IMR-90 (cell line): ENCODE results near the gene DBNL. TPM values are rescaled to one million over a fixed set of nuclear protein-coding genes. Genes with fewer than 3 reads are reported as not detected.

Experiments used
- ATAC-seq: fragments of 200-7000 bp; cut with Tn5 transposase; 2 replicates; pipeline ENCODE4 v1.9.1; 2020; ENCODE audit warnings: low read depth, mild to moderate bottlenecking, moderate library complexity
- BruUV-seq: library from RNA; stranded (reverse); fragments of 400-500 nt; replicated peaks from 2 replicates; lab custom pipeline; 2021; lab: Mats Ljungman, UMichigan
- CTCF ChIA-PET: fragments of 300-600 bp; formaldehyde crosslinking; extraction: SDS; loops from one replicate; lab custom pipeline; 2021; ENCODE audit warnings: antibody characterized with exemption; lab: Yijun Ruan, JAX
- POLR2A ChIA-PET: fragments of 300-600 bp; sonication (Branson Sonifier 250); formaldehyde crosslinking; loops from one replicate; lab custom pipeline; 2022; ENCODE audit warnings: antibody characterized with exemption; ENCODE audit not compliant: unreplicated experiment; lab: Charles Lee
- DNase-seq: peaks from one replicate; pipeline ENCODE4 v3.0.0; 2013
- H2AFZ ChIP-seq: replicated peaks from 2 replicates; pipeline ENCODE3; 2013; ENCODE audit warnings: low read length, mild to moderate bottlenecking; ENCODE audit not compliant: poor library complexity
- H2AK5ac ChIP-seq: 2 replicates; pipeline ENCODE4 v1.6.1; 2013; ENCODE audit warnings: low read depth, low read length, inconsistent platforms
- H2AK9ac ChIP-seq: replicated peaks from 2 replicates; pipeline ENCODE3; 2013; ENCODE audit warnings: mild to moderate bottlenecking, low read depth, low read length, moderate library complexity; ENCODE audit not compliant: poor library complexity
- H2BK120ac ChIP-seq: 2 replicates; pipeline ENCODE4 v1.6.1; 2013; ENCODE audit warnings: low read depth, low read length, inconsistent platforms
- H2BK15ac ChIP-seq: 3 replicates; pipeline ENCODE4 v1.6.1; 2013; ENCODE audit warnings: low read depth, low read length, inconsistent platforms
- H2BK20ac ChIP-seq: 2 replicates; pipeline ENCODE4 v1.6.1; 2013; ENCODE audit warnings: low read depth, mild to moderate bottlenecking, inconsistent platforms, low read length, moderate library complexity
- H2BK5ac ChIP-seq: 2 replicates; pipeline ENCODE4 v1.6.1; 2013; ENCODE audit warnings: mild to moderate bottlenecking, low read depth, low read length, inconsistent platforms; ENCODE audit not compliant: poor library complexity, severe bottlenecking
- H3K14ac ChIP-seq: replicated peaks from 2 replicates; pipeline ENCODE4 v1.6.1; 2013; ENCODE audit warnings: low read depth, low read length, inconsistent platforms
- H3K18ac ChIP-seq: 2 replicates; pipeline ENCODE4 v1.6.1; 2013; ENCODE audit warnings: low read depth, low read length, control low read depth
- H3K23ac ChIP-seq: 2 replicates; pipeline ENCODE4 v1.6.1; 2013; ENCODE audit warnings: low read depth, low read length, inconsistent platforms
- H3K27ac ChIP-seq: 2 replicates; pipeline ENCODE4 v1.5.1; 2013; ENCODE audit warnings: mild to moderate bottlenecking, control low read depth, low read length; ENCODE audit not compliant: insufficient read depth
- H3K27me3 ChIP-seq: 2 replicates; pipeline ENCODE4 v1.6.1; 2013; ENCODE audit warnings: low read length; ENCODE audit not compliant: control insufficient read depth, insufficient read depth
- H3K36me3 ChIP-seq: 2 replicates; pipeline ENCODE4 v1.6.1; 2013; ENCODE audit warnings: low read length, mixed read lengths; ENCODE audit not compliant: control insufficient read depth, insufficient read depth
- H3K4ac ChIP-seq: 2 replicates; pipeline ENCODE4 v1.6.1; 2013; ENCODE audit warnings: low read depth, low read length, inconsistent platforms
- H3K4me1 ChIP-seq: 2 replicates; pipeline ENCODE4 v1.6.1; 2013; ENCODE audit warnings: low read length, mixed read lengths; ENCODE audit not compliant: control insufficient read depth, insufficient read depth
- H3K4me2 ChIP-seq: 2 replicates; pipeline ENCODE4 v1.6.1; 2013; ENCODE audit warnings: low read depth, mild to moderate bottlenecking, control low read depth, low read length, moderate library complexity
- H3K4me3 ChIP-seq: 2 replicates; pipeline ENCODE4 v1.5.1; 2013; ENCODE audit warnings: low read depth, mild to moderate bottlenecking, control low read depth, low read length, moderate library complexity; ENCODE audit not compliant: insufficient read depth
- H3K56ac ChIP-seq: 2 replicates; pipeline ENCODE4 v1.6.1; 2013; ENCODE audit warnings: low read length, inconsistent platforms; ENCODE audit not compliant: insufficient read depth; ENCODE audit errors: extremely low read depth
- H3K79me1 ChIP-seq, 2 experiments: 2 replicates each; pipeline ENCODE4 v1.6.1; 2013; ENCODE audit warnings: low read length in 2 of 2, inconsistent platforms in 1 of 2, low read depth in 1 of 2
- H3K9ac ChIP-seq: 2 replicates; pipeline ENCODE4 v1.6.1; 2013; ENCODE audit warnings: low read depth, low read length, control low read depth
- H3K9me1 ChIP-seq: 2 replicates; pipeline ENCODE4 v1.6.1; 2013; ENCODE audit warnings: low read length, inconsistent platforms; ENCODE audit not compliant: insufficient read depth
- H3K9me3 ChIP-seq: 2 replicates; pipeline ENCODE4 v1.6.1; 2013; ENCODE audit warnings: low read length; ENCODE audit not compliant: control insufficient read depth, insufficient read depth
- H4K20me1 ChIP-seq: 2 replicates; pipeline ENCODE4 v1.6.1; 2013; ENCODE audit warnings: low read length, inconsistent platforms; ENCODE audit not compliant: insufficient read depth
- H4K5ac ChIP-seq: 2 replicates; pipeline ENCODE4 v1.6.1; 2013; ENCODE audit warnings: mild to moderate bottlenecking, low read depth, low read length, control low read depth
- H4K8ac ChIP-seq, 2 experiments: 2 replicates each; pipeline ENCODE4 v1.6.1; 2013; ENCODE audit warnings: low read depth in 2 of 2, low read length in 2 of 2, control low read depth in 1 of 2, inconsistent platforms in 1 of 2
- H4K91ac ChIP-seq: 2 replicates; pipeline ENCODE4 v1.6.1; 2013; ENCODE audit warnings: low read depth, low read length, inconsistent platforms; ENCODE audit not compliant: insufficient read depth
- BHLHE40 ChIP-seq: fragments of 150-350 bp; IDR thresholded peaks from 2 replicates; pipeline ENCODE4 v1.6.1; 2016; ENCODE audit warnings: mild to moderate bottlenecking, low read depth, low read length
- CEBPB ChIP-seq: IDR thresholded peaks from 2 replicates; pipeline ENCODE4 v1.6.1; 2012; ENCODE audit warnings: low read depth, low read length, improper control_type of control experiment
- CHD1 ChIP-seq: IDR thresholded peaks from 2 replicates; pipeline ENCODE4 v1.6.1; 2012; ENCODE audit warnings: low read depth, low read length, improper control_type of control experiment
- FOS ChIP-seq: fragments of 150-350 bp; IDR thresholded peaks from 2 replicates; pipeline ENCODE4 v1.6.1; 2016; ENCODE audit warnings: low read depth, low read length
- MAFK ChIP-seq: IDR thresholded peaks from 2 replicates; pipeline ENCODE4 v1.6.1; 2012; ENCODE audit warnings: low read depth, low read length, improper control_type of control experiment
- MAZ ChIP-seq: IDR thresholded peaks from 2 replicates; pipeline ENCODE4 v1.6.1; 2012; ENCODE audit warnings: low read depth, mild to moderate bottlenecking, low read length, improper control_type of control experiment, moderate library complexity, borderline replicate concordance
- MXI1 ChIP-seq: IDR thresholded peaks from 2 replicates; pipeline ENCODE4 v1.6.1; 2012; ENCODE audit warnings: low read depth, mild to moderate bottlenecking, low read length, moderate library complexity, borderline replicate concordance
- NFE2L2 ChIP-seq: fragments of 150-350 bp; IDR thresholded peaks from 2 replicates; pipeline ENCODE4 v1.6.1; 2016; ENCODE audit warnings: low read depth, mild to moderate bottlenecking, low read length
- POLR2A ChIP-seq: IDR thresholded peaks from 2 replicates; pipeline ENCODE4 v1.6.1; 2012; ENCODE audit warnings: mild to moderate bottlenecking, low read depth, low read length
- RAD21 ChIP-seq: IDR thresholded peaks from 2 replicates; pipeline ENCODE4 v1.6.1; 2012; ENCODE audit warnings: low read length, improper control_type of control experiment
- RCOR1 ChIP-seq: IDR thresholded peaks from 2 replicates; pipeline ENCODE4 v1.6.1; 2012; ENCODE audit warnings: mild to moderate bottlenecking, low read length, improper control_type of control experiment; ENCODE audit not compliant: insufficient replicate concordance
- RFX5 ChIP-seq: IDR thresholded peaks from 2 replicates; pipeline ENCODE4 v1.8.0; 2012; ENCODE audit warnings: low read depth, mild to moderate bottlenecking, low read length, moderate library complexity
- SMC3 ChIP-seq: fragments of 150-350 bp; IDR thresholded peaks from 2 replicates; pipeline ENCODE4 v1.6.1; 2016; ENCODE audit warnings: low read depth, mild to moderate bottlenecking, antibody characterized with exemption, low read length, moderate library complexity
- WGBS, 2 experiments: methylation state at CpG; one replicate each; pipeline versions ENCODE4 v1.1.5 to v1.1.7; 2013; ENCODE audit warnings: missing lambda C conversion rate in 2 of 2; ENCODE audit not compliant: insufficient read length in 1 of 2; ENCODE audit errors: extremely low coverage in 2 of 2; 5-methylcytosine and 5-hydroxymethylcytosine counted together
- dilution Hi-C: fragments of 300-500 bp; cut with HindIII; formaldehyde crosslinking; loops from one replicate; pipeline ENCODE4 v1.14.3; 2018; ENCODE audit warnings: low sequenced_read_pairs; ENCODE audit not compliant: unreplicated experiment
- in situ Hi-C: fragments of 300-500 bp; cut with MboI; formaldehyde crosslinking; loops from 3 replicates; pipeline ENCODE4 v1.14.3; 2019; ENCODE audit warnings: low sequenced_read_pairs, inconsistent platforms, mixed read lengths
- intact Hi-C: fragments of 100-400 bp; cut with micrococcal nuclease; formaldehyde crosslinking; loops from 2 replicates; pipeline ENCODE4 v1.10.0; 2022
- polyA plus RNA-seq, 3 experiments: library from polyadenylated mRNA; depleted of rRNA; stranded (reverse); fragments of >200 nt; gene quantifications; 2 replicates each; pipeline ENCODE4 v1.2.3, GENCODE V29; 2012; ENCODE audit warnings: low replicate concordance in 1 of 3
- total RNA-seq: library from RNA; depleted of rRNA; stranded (reverse); fragments of >200 nt; gene quantifications from 2 replicates; pipeline ENCODE4 v1.2.3, GENCODE V29; 2012
- TF ChIP-seq, protein P1 (sequence below): fragments of 150-350 bp; IDR thresholded peaks from 2 replicates; pipeline ENCODE4 v1.6.1; 2017; ENCODE audit warnings: mild to moderate bottlenecking, antibody characterized with exemption, low read length, low read depth
- TF ChIP-seq, protein P2 (sequence below): conservative IDR thresholded peaks from 2 replicates; pipeline ENCODE4 v1.5.1; 2012; ENCODE audit warnings: mild to moderate bottlenecking, low read depth, low read length, improper control_type of control experiment
- TF ChIP-seq, protein P3 (sequence below): fragments of 150-350 bp; IDR thresholded peaks from 2 replicates; pipeline ENCODE4 v1.6.1; 2016; ENCODE audit warnings: low read depth, mild to moderate bottlenecking, low read length, moderate library complexity, borderline replicate concordance

DBNL gene
- total and polyA plus RNA-seq, 2 of the 4 experiments (the other 2 are of a cell fraction) = 157 to 179 TPM

DNA sequence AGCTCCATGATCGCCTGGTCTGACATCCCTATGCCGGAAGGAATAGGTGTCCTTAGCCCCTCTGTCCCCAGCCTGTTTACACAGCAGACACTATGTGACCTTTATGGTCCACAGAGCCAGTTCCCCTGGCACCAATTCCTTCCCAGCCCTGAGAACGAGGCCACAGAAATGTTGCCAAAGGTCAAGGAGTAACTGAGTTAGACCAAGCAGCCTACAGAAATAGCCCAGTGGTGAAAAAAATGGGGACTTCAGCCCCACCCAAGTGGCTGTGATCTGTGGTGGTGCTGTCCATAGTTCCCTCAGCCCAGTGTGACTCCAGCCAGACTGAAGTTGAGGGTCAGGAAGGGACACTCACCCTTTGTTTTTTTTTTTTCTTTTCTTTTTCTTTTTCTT lies 18.4 kb downstream of the DBNL start:
- intact Hi-C loops (no loop called here), dilution Hi-C loops (no loop called here), in situ Hi-C loops (no loop called here)
- Histone ChIP-seq H3K18ac (no peak overlapping the region), H4K91ac (no peak overlapping the region), H3K36me3 (peaks cover 42% of the 10 kb centered on the region), H3K23ac (no peak overlapping the region), H3K56ac (no peak overlapping the region), H2BK15ac (no peak overlapping the region), H2BK120ac (no peak overlapping the region), H3K4me3 (no peak overlapping the region), H3K79me1 (0 out of 4 replicates have a peak, but pooled peaks cover 0 to 4% of the 10 kb centered on the region in 2 experiments), H2AFZ (no peak overlapping the region), H2BK5ac (no peak overlapping the region), H3K4me1 (peaks cover 7% of the 10 kb centered on the region), H2AK5ac (no peak overlapping the region), H2BK20ac (no peak overlapping the region), H4K5ac (no peak overlapping the region), H4K8ac (no peak overlapping the region), H3K9me3 (no peaks in the 10 kb centered on the region), H3K14ac (no peak overlapping the region), H3K4ac (no peak overlapping the region), H4K20me1 (peaks cover 30% of the 10 kb centered on the region), H3K9me1 (no peaks in the 10 kb centered on the region), H3K4me2 (no peak overlapping the region), H3K9ac (no peak overlapping the region), H3K27me3 (no peaks in the 10 kb centered on the region), H2AK9ac (peak overlapping the region; percentile 15), H3K27ac (no peak overlapping the region)
- POLR2A ChIA-PET = no interaction called here
- CTCF ChIA-PET = no interaction called here
- no TSS peak for BruUV-seq
- WGBS, 2 experiments = 100% methylated on average over 1 of the region's 3 CpGs; no CpG with 5 or more reads in 1 of the 2 experiments
- TF ChIP-seq MXI1 (no peak), POLR2A (no peak), RFX5 (no peak), BHLHE40 (no peak), MAZ (no peak), MAFK (no peak), SMC3 (no peak), RAD21 (no peak), CEBPB (no peak), CHD1 (no peak), FOS (no peak), NFE2L2 (no peak), RCOR1 (no peak)
- TF ChIP-seq, protein P1, sequence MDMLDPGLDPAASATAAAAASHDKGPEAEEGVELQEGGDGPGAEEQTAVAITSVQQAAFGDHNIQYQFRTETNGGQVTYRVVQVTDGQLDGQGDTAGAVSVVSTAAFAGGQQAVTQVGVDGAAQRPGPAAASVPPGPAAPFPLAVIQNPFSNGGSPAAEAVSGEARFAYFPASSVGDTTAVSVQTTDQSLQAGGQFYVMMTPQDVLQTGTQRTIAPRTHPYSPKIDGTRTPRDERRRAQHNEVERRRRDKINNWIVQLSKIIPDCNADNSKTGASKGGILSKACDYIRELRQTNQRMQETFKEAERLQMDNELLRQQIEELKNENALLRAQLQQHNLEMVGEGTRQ = no peak
- TF ChIP-seq, protein P2, sequence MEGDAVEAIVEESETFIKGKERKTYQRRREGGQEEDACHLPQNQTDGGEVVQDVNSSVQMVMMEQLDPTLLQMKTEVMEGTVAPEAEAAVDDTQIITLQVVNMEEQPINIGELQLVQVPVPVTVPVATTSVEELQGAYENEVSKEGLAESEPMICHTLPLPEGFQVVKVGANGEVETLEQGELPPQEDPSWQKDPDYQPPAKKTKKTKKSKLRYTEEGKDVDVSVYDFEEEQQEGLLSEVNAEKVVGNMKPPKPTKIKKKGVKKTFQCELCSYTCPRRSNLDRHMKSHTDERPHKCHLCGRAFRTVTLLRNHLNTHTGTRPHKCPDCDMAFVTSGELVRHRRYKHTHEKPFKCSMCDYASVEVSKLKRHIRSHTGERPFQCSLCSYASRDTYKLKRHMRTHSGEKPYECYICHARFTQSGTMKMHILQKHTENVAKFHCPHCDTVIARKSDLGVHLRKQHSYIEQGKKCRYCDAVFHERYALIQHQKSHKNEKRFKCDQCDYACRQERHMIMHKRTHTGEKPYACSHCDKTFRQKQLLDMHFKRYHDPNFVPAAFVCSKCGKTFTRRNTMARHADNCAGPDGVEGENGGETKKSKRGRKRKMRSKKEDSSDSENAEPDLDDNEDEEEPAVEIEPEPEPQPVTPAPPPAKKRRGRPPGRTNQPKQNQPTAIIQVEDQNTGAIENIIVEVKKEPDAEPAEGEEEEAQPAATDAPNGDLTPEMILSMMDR = no peak
- TF ChIP-seq, protein P3, sequence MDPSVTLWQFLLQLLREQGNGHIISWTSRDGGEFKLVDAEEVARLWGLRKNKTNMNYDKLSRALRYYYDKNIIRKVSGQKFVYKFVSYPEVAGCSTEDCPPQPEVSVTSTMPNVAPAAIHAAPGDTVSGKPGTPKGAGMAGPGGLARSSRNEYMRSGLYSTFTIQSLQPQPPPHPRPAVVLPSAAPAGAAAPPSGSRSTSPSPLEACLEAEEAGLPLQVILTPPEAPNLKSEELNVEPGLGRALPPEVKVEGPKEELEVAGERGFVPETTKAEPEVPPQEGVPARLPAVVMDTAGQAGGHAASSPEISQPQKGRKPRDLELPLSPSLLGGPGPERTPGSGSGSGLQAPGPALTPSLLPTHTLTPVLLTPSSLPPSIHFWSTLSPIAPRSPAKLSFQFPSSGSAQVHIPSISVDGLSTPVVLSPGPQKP = no peak
- DNase-seq = no peak
- ATAC-seq = no peak
